Fibroblast of mammary gland (primary cell): Measurements from ENCODE around the gene ACP2.
A peak's percentile ranks its signal among the peaks of the same experiment; 100 is the strongest.

ENCODE experiments used
- DNase-seq: peaks from one replicate; pipeline ENCODE4 v3.0.0-alpha.2; 2010; ENCODE audit warnings: low read depth
- H3K4me3 ChIP-seq: 2 replicates; pipeline ENCODE4 v1.5.1; 2011; ENCODE audit warnings: low read depth, mild to moderate bottlenecking, low read length, moderate library complexity; ENCODE audit not compliant: control insufficient read depth
- CTCF ChIP-seq: conservative IDR thresholded peaks from 2 replicates; pipeline ENCODE4 v1.5.1; 2011; ENCODE audit warnings: low read depth, low read length, inconsistent platforms; ENCODE audit not compliant: control insufficient read depth, insufficient read depth

The ACP2 gene

GRCh38 chr11:47274495-47275235, 26.1 kb upstream of the ACP2 start:
- H3K4me3 ChIP-seq: no peak overlapping the region
- no peak for DNase-seq
- no peak for TF ChIP-seq CTCF

DNA sequence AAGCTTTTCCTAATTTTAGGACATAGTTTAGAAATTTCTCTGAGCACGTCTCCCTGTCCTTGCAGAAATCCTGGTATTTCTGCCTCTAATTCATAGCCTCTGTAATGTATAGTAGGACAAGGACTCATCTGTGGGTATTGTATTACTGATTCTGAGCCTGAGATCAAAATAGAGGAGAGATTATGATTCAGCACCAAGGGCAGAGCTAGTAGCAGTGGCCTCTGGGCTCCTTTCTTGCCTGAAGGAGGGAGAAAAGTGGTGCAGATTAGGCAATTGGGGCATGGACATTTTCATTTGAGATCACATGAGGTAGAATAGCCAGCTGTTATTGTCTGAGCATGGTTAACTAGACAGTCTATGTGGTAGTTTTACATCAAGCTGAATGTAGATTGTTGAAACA, 24.1 kb upstream of the ACP2 start:
- no peak for TF ChIP-seq CTCF
- DNase-seq: peak; percentile 17

DNA sequence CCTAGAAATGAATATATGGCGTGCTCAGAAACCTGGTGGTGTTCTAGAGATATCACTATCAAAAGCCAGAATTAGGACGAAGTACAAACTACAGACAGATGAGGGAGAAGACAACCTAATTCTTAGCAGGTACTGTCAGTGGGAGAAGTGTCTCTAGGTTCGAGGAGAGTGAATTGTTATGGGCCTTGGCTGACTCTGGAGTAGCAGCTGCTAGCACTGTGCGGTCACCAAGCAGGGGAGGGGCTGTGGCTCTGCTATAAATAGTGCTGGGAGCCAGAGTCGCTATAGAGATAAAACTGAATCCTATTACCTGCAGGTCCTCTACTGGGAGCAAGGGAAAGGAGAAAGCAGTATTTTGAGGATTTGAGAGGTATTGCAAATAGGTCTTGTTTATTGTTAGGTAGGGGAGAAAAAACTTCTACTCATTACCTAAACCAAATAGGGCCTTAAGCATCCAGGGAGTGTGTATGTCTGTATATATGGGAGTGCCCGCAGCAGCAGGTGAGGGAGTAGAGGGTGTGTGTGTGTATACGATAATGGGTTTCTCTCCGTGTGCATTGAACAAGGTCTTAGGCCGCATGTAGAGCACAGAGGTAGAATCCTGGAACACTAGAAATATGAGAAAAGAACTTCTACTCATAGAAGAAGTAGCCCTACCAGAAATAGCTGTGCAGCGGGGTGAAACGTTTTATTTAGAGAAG, 23.5 kb upstream of the ACP2 start:
- TF ChIP-seq CTCF: no peak
- no peak overlapping the region for H3K4me3 ChIP-seq
- no peak for DNase-seq

More for the DNA sequence above, 24.1 kb upstream of the ACP2 start:
- no peak overlapping the region for H3K4me3 ChIP-seq

DNA sequence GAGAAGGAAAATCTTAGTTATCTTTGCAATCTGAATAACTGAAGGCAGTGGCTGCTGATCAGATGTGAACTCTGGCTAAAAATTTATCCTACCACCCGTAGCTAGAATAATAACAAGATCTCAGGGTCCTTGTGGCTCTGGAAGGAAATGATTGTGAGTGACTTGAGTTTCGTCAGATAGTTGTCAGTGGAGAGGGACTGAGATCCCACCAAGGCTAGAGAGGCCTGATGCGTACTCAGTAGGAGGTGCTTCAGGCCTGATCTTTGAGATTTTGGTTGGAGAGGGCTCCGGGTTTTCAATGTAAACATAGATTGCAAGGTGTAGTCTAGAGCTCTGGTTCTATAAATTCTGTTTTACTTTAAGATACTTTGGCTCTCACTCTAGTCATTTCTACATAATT, 22.7 kb upstream of the ACP2 start:
- no peak for TF ChIP-seq CTCF

DNA sequence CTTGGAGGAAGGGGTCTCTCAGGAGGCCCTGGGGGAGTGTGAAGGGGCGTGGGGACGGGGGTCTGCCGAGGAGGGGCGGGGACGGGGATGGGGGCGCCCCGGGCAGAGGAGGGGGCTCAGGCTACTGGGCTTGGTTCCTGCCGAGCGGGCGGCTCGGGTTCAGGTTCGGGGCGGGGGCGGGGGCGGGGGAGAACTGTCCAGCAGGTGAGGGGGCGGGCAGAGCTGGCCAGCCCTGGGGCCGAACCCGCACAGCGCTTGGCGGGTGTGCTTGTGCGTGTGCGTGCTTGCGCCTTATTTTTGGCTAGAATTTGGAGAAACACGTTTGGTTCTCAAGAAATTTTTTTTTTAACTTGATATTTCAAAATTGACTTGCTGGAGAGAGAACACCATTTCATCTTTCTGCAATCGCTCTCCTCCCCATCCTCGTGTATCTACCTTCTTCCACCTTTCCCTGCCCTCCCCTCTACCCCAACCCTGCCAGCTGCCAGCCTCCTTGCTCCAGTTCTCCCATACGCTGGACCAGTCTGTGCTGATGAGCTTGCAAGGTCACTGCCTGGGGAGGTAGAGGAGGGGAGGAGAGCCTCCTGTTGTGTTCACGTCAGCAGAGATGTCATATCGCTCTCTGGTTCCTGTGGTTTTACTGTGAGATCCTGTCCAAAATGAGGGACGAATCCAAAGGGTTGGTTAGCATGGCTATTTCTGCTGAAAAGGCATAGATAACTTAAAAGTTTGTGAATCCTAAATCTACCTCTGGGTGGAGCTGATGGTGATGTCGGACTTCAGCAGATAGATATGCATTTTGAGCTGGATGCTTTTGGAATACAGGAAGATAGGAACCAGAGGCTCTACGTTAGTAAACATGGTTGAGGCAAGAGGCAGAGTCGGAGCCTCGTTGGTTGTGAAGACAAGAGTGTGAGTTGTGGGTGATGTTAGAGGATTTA, 22.0 kb upstream of the ACP2 start:
- DNase-seq: peak; percentile 74
- TF ChIP-seq CTCF: peak; percentile 20
- H3K4me3 ChIP-seq: peak overlapping the region; percentile 71

More for the DNA sequence above, 22.7 kb upstream of the ACP2 start:
- no peak overlapping the region for H3K4me3 ChIP-seq
- DNase-seq: no peak

- peak; percentile 74 for DNase-seq
- peak within 1 kb of the TSS; percentile 71 for H3K4me3 ChIP-seq
- no peak for TF ChIP-seq CTCF
Measured at GRCh38 chr11:47269829-47270305, 21.3 kb upstream of the ACP2 start, which contains the start of gene MADD. TSS of gene MADD (plus strand) at chr11:47270133.
